Gastrocnemius medialis (tissue), 4 donors: Measurements from ENCODE around the gene HACD1.

Source experiments
- CTCF ChIP-seq, 5 experiments: fragments of 450-650 bp in 3 of 5; fragments of 200-600 bp in 2 of 5; sonication (generic) in 2 of 5; IDR thresholded peaks in 4 of 5; conservative IDR thresholded peaks in 1 of 5; 1 replicate in 4 of 5; 2 replicates in 1 of 5; pipeline ENCODE4 v1.5.1; 2016 to 2019; ENCODE audit warnings: antibody characterized with exemption in 5 of 5, mild to moderate bottlenecking in 3 of 5, moderate library complexity in 3 of 5
- POLR2A ChIP-seq, 2 donors: fragments of 450-650 bp; IDR thresholded peaks; one replicate each; pipeline ENCODE4 v1.6.1; 2017; ENCODE audit warnings: antibody characterized with exemption in 2 of 2, mild to moderate bottlenecking in 2 of 2, moderate library complexity in 2 of 2

GRCh38 chr10:17651896-17652295 lies 34.7 kb upstream of the HACD1 start:
- TF ChIP-seq CTCF (IDR thresholded peaks at IDR 0.05 in 4 of 5, conservative IDR thresholded peaks at IDR 0.05 in 1 of 5), result no peak
- no peak for TF ChIP-seq POLR2A (IDR thresholded peaks at IDR 0.05)
